ENCODE measurements around the gene MAPK8.

Gene MAPK8

DNA sequence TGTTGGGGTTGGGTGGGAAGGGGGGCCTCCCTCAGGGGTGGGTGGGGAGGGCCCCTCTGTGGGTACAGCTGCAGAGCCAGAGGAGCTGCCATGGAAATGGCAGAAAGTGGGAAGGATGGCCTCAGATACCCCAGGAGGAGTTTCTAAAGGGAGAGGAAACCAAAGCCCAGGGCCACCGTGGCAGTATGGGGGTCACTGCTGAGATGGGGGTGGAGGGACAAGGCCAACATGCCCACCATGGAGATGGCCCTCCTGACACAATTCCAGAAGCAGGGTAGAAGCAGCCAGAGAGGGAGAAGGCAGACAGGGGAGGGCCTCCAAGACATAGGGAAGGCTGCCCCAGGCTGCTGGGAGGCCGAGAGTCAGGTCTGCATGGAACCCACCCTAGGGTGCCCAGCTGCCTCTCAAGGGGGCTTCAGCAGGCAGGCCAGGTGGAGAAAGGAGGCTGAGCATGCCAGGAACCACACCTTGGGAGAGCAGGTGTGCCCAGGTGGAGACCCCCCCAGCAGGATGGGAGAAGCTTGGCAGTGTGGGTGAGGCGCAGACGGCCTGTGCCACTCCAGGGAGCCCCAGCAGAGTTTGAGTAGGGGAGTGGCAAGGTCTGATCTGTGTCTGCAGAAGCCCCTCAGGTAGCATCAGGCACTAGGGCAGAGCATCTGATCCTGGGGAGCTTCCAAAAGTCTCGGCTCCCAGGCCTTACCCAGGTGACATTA lies 151.6 kb downstream of the MAPK8 start:
- no peaks in the 10 kb centered on the region for H3K4me1 ChIP-seq (ENCODE audit: low read length)
- H3K9ac ChIP-seq (ENCODE audit: low read length), result no peak overlapping the region
- no peak for DNase-seq

DNA sequence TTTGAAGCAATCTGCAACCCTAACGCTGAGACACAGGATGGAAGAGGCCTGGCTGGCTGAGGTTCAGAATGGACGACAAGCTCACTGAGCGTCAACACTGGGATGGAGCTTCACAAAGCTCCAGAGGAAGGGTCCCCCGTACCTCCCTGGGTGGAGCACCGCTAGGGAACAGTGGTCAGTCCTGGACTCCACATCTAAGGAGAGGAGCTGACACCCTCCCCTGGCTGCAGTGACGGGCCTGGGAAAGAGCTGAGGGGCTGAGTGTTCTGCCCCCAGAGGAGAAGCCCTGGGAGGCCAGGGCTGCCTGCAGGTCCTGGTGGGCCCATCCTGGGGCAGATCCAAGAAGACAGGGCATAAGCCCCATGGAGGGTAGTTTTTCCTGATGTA lies 152.2 kb downstream of the MAPK8 start:
- DNase-seq, result no peak
- Histone ChIP-seq H3K4me2 (ENCODE audit: low read depth, low read length) (no peak overlapping the region), H3K27ac (ENCODE audit: low read length) (no peak overlapping the region), H2AFZ (ENCODE audit: low read length) (no peak overlapping the region), H3K9me3 (replicated peaks; ENCODE audit: insufficient read depth, low read length) (no peaks in the 10 kb centered on the region), H3K79me2 (ENCODE audit: low read length) (no peaks in the 10 kb centered on the region), H3K9ac (ENCODE audit: low read length) (no peak overlapping the region), H3F3A (ENCODE audit: insufficient read depth, low read length) (no peaks in the 10 kb centered on the region), H3K4me1 (ENCODE audit: low read length) (no peaks in the 10 kb centered on the region), H4K20me1 (ENCODE audit: insufficient read depth, low read length) (no peaks in the 10 kb centered on the region), H3K4me3 (ENCODE audit: low read length) (no peak overlapping the region), H3K36me3 (replicated peaks; ENCODE audit: insufficient read depth, low read length) (no peaks in the 10 kb centered on the region), H3K9me2 (replicated peaks; ENCODE audit: insufficient read depth, low read length) (no peaks in the 10 kb centered on the region), H3K27me3 (replicated peaks; ENCODE audit: insufficient read depth, low read length) (no peaks in the 10 kb centered on the region)
- TF ChIP-seq EZH2phosphoT487 (IDR thresholded peaks at IDR 0.05; ENCODE audit: low read length) (no peak), EZH2 (optimal IDR thresholded peaks at IDR 0.05; ENCODE audit: low read depth, low read length) (no peak)
- TF ChIP-seq, protein P1, sequence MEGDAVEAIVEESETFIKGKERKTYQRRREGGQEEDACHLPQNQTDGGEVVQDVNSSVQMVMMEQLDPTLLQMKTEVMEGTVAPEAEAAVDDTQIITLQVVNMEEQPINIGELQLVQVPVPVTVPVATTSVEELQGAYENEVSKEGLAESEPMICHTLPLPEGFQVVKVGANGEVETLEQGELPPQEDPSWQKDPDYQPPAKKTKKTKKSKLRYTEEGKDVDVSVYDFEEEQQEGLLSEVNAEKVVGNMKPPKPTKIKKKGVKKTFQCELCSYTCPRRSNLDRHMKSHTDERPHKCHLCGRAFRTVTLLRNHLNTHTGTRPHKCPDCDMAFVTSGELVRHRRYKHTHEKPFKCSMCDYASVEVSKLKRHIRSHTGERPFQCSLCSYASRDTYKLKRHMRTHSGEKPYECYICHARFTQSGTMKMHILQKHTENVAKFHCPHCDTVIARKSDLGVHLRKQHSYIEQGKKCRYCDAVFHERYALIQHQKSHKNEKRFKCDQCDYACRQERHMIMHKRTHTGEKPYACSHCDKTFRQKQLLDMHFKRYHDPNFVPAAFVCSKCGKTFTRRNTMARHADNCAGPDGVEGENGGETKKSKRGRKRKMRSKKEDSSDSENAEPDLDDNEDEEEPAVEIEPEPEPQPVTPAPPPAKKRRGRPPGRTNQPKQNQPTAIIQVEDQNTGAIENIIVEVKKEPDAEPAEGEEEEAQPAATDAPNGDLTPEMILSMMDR (IDR thresholded peaks at IDR 0.05; ENCODE audit: low read length), result no peak

More for the DNA sequence above, 151.6 kb downstream of the MAPK8 start:
- no peak overlapping the region for H3K4me2 ChIP-seq (ENCODE audit: low read depth, low read length)
- H4K20me1 ChIP-seq (ENCODE audit: insufficient read depth, low read length), result no peaks in the 10 kb centered on the region
- no peaks in the 10 kb centered on the region for H3K36me3 ChIP-seq (replicated peaks; ENCODE audit: insufficient read depth, low read length)
- H3K9me2 ChIP-seq (replicated peaks; ENCODE audit: insufficient read depth, low read length), result no peaks in the 10 kb centered on the region
- no peaks in the 10 kb centered on the region for H3K79me2 ChIP-seq (ENCODE audit: low read length)
- no peak overlapping the region for H2AFZ ChIP-seq (ENCODE audit: low read length)
- H3K4me3 ChIP-seq (ENCODE audit: low read length), result no peak overlapping the region
- H3K27ac ChIP-seq (ENCODE audit: low read length), result no peak overlapping the region
- TF ChIP-seq, protein P1 (IDR thresholded peaks at IDR 0.05; ENCODE audit: low read length), result no peak
- TF ChIP-seq EZH2phosphoT487 (IDR thresholded peaks at IDR 0.05; ENCODE audit: low read length) (no peak), EZH2 (optimal IDR thresholded peaks at IDR 0.05; ENCODE audit: low read depth, low read length) (no peak)
- no peaks in the 10 kb centered on the region for H3F3A ChIP-seq (ENCODE audit: insufficient read depth, low read length)
- no peaks in the 10 kb centered on the region for H3K9me3 ChIP-seq (replicated peaks; ENCODE audit: insufficient read depth, low read length)
- no peaks in the 10 kb centered on the region for H3K27me3 ChIP-seq (replicated peaks; ENCODE audit: insufficient read depth, low read length)

GRCh38 chr10:48459270-48460150 lies 153.0 kb downstream of the MAPK8 start:
- Histone ChIP-seq H3K79me2 (ENCODE audit: low read length) (no peaks in the 10 kb centered on the region), H3K9me3 (replicated peaks; ENCODE audit: insufficient read depth, low read length) (no peaks in the 10 kb centered on the region), H2AFZ (ENCODE audit: low read length) (no peak overlapping the region), H3K27me3 (replicated peaks; ENCODE audit: insufficient read depth, low read length) (no peaks in the 10 kb centered on the region), H3F3A (ENCODE audit: insufficient read depth, low read length) (no peaks in the 10 kb centered on the region), H3K9ac (ENCODE audit: low read length) (no peak overlapping the region), H3K4me1 (ENCODE audit: low read length) (no peaks in the 10 kb centered on the region), H3K4me3 (ENCODE audit: low read length) (no peak overlapping the region), H3K4me2 (ENCODE audit: low read depth, low read length) (no peak overlapping the region), H3K27ac (ENCODE audit: low read length) (no peak overlapping the region), H3K36me3 (replicated peaks; ENCODE audit: insufficient read depth, low read length) (no peaks in the 10 kb centered on the region), H4K20me1 (ENCODE audit: insufficient read depth, low read length) (no peaks in the 10 kb centered on the region), H3K9me2 (replicated peaks; ENCODE audit: insufficient read depth, low read length) (no peaks in the 10 kb centered on the region)
- TF ChIP-seq EZH2phosphoT487 (IDR thresholded peaks at IDR 0.05; ENCODE audit: low read length) (no peak), EZH2 (optimal IDR thresholded peaks at IDR 0.05; ENCODE audit: low read depth, low read length) (no peak)
- TF ChIP-seq, protein P1 (IDR thresholded peaks at IDR 0.05; ENCODE audit: low read length), result no peak
- DNase-seq, result no peak

Data from MM.1S (cell line).